Measurements from ENCODE around the gene EGFL6.
"Not testable (repeated sequence)": the region's sequence is repeated elsewhere in the genome, so short reads cannot be mapped to it uniquely, and the experiment has no call there.

The EGFL6 gene

DNA sequence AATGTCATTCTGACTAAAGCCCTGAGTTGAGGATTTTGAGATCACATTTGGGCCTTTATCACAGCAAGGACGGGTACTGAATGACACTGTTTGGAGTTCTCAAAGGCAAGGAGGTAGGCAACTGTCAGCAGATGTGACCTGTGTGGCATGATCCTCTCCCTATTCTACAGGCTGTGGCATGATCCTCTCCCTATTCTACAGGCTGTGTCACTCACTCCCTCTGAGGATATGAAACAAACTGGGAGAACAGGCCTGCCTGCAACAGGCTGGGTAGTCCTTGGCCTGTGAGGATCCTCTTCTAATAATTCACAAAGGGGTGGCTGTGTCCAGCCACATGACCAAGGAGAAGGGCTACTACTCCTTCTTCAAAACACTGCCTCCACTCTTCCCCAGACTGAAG lies 68.6 kb downstream of the EGFL6 start:
- TF ChIP-seq, protein P1, sequence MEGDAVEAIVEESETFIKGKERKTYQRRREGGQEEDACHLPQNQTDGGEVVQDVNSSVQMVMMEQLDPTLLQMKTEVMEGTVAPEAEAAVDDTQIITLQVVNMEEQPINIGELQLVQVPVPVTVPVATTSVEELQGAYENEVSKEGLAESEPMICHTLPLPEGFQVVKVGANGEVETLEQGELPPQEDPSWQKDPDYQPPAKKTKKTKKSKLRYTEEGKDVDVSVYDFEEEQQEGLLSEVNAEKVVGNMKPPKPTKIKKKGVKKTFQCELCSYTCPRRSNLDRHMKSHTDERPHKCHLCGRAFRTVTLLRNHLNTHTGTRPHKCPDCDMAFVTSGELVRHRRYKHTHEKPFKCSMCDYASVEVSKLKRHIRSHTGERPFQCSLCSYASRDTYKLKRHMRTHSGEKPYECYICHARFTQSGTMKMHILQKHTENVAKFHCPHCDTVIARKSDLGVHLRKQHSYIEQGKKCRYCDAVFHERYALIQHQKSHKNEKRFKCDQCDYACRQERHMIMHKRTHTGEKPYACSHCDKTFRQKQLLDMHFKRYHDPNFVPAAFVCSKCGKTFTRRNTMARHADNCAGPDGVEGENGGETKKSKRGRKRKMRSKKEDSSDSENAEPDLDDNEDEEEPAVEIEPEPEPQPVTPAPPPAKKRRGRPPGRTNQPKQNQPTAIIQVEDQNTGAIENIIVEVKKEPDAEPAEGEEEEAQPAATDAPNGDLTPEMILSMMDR (IDR thresholded peaks at IDR 0.05; ENCODE audit: borderline replicate concordance, insufficient read depth, low read depth, low read length), result no peak
- H3K4me3 ChIP-seq (ENCODE audit: low read depth, low read length), result no peak overlapping the region

DNA sequence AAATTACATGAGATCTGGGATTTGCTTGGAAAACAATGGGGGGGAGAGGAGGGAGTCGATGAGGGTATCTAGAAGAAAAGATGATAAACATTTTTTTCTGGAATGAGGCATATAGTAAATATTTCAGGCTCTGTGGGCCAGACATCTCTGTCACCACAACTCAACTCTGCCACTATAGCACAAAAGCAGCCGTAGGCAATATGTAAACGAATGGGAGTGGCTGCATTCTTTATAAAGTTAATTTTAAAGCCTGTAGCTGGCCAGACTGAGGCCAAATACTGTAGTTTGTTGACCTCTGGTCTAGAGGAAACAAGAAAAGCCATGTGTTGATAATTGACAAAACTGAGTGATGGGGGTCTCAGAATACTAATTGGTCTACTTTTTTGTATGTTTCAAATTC lies 69.4 kb downstream of the EGFL6 start:
- TF ChIP-seq, protein P1 (IDR thresholded peaks at IDR 0.05; ENCODE audit: borderline replicate concordance, insufficient read depth, low read depth, low read length), result no peak
- no peak overlapping the region for H3K4me3 ChIP-seq (ENCODE audit: low read depth, low read length)

DNA sequence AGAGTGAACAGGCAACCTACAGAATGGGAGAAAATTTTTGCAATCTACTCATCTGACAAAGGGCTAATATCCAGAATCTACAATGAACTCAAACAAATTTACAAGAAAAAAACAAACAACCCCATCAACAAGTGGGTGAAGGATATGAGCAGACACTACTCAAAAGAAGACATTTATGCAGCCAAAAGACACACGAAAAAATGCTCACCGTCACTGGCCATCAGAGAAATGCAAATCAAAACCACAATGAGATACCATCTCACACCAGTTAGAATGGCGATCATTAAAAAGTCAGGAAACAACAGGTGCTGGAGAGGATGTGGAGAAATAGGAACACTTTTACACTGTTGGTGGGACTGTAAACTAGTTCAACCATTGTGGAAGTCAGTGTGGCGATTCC lies 72.3 kb downstream of the EGFL6 start:
- not testable (repeated sequence) for H3K4me3 ChIP-seq (ENCODE audit: low read depth, low read length)

DNA sequence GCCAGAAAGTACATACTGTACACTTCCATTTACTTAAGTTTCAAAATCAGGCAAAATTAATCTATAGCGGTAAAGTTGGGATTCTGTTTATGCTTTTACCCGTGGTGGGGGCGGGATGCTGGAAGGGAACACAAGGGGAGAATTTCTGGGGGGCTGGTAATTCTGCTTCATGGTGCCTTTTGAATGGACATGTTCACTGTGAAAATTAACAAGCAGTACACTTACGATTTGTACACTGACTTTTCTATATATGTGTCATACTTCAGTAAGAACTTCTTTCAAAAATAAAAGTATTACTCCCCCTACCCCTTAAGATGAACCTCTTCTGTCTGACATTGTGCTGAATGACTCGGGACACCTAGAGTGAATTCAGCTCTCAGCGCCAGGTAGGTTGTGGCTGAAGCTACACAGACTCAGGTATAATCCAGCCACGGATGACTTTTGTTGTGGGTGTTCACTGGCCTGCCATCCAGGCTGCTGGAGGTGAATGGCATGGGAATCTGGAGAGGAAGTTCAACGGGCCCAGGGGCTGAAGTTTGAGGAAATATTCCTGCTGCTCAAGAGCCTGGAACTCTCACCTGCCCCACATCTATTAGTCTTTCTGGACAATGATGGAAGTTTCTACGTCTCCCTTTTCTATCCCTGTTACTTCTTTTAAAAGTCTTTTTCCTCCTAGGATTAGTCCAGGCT lies 76.2 kb downstream of the EGFL6 start:
- TF ChIP-seq, protein P1 (IDR thresholded peaks at IDR 0.05; ENCODE audit: borderline replicate concordance, insufficient read depth, low read depth, low read length), result no peak
- no peak overlapping the region for H3K4me3 ChIP-seq (ENCODE audit: low read depth, low read length)

DNA sequence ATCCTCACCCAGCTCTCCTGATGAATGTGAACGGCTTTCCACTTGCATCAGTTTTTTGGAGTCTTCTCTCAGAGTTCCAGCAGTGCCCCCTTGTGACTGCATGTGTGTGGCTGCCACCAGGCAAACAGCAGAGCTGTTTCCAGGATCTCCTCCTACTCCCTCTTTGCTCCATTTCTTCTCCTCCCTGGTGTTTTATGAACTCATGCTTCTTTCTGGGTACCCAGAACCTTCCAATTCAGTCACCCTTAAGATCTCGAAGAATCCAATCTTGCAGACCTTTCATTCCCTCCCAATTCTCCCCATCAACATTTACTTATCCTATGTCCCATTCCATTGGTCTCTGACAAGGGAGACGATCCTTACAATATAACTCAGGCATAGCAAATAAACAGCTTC lies 76.8 kb downstream of the EGFL6 start:
- no peak overlapping the region for H3K4me3 ChIP-seq (ENCODE audit: low read depth, low read length)
- TF ChIP-seq, protein P1 (IDR thresholded peaks at IDR 0.05; ENCODE audit: borderline replicate concordance, insufficient read depth, low read depth, low read length), result peak; percentile 83

DNA sequence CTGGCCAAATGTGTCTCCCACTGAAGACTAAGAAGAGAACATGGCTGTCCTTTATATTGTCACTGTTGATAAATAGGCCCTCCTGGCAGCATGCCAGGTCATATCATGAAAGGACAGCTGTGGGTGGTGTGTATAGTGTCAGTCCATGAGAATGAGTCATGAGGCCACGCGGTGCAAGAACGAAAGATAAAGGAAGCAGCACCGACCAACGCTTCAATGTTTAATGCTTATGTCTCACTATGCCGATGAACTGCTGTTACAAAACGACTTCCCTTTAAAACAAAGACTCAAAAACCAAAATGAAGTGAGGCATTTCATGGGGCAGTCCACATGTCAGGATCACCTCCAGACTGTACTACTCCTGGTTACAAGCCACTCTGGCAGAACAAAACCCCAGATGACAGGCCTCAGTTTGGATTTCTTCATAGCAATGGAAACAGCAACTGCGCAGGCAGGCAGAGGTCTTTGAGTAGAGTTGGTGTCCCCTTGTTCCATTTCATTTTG lies 78.4 kb downstream of the EGFL6 start:
- TF ChIP-seq, protein P1 (IDR thresholded peaks at IDR 0.05; ENCODE audit: borderline replicate concordance, insufficient read depth, low read depth, low read length), result no peak
- no peak overlapping the region for H3K4me3 ChIP-seq (ENCODE audit: low read depth, low read length)

DNA sequence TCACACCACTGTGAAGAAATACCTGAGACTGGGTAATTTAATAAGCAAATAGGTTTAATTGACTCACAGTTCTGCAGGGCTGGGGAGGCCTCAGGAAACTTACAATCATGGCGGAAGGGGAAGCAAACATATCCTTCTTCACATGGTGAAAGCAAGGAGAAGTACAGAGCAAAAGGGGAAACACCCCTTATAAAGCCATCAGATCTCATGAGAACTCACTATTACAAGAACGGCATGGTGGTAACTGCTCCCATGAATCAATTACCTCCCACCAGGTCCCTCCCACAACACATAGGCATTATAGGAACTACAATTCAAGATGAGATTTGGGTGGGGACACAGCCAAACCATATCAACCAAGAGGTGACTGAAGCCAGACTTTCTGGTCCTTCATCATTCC lies 78.9 kb downstream of the EGFL6 start:
- H3K4me3 ChIP-seq (ENCODE audit: low read depth, low read length), result not testable (repeated sequence)

DNA sequence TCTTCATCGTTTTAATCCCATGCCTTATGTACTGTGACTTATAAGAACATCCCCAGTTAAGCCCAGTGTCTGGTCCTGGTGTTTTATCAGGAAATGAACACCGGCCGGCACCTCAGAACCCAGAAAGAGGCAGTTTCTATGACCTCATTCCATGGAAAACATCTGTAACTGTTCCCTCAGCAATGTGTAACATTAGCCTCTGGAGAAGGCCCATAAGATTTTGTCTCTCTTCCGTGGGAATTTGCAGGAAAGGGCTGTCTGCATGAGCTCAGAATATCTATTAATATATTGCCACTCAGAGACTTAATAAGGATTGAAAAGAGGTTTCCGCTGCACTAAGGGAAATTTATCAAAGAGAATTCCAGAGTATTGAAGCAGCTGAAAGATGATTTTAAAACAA lies 80.4 kb downstream of the EGFL6 start:
- TF ChIP-seq, protein P1 (IDR thresholded peaks at IDR 0.05; ENCODE audit: borderline replicate concordance, insufficient read depth, low read depth, low read length), result no peak

More for the DNA sequence above, 80.4 kb downstream of the EGFL6 start:
- no peak overlapping the region for H3K4me3 ChIP-seq (ENCODE audit: low read depth, low read length)

Data from GM12875 (cell line).